Measurements from ENCODE around the gene WDR90. TPM values are rescaled to one million over a fixed set of nuclear protein-coding genes. Genes with fewer than 3 reads are reported as not detected.
A peak's percentile ranks its signal among the peaks of the same experiment; 100 is the strongest.

Gene WDR90
- total and polyA plus RNA-seq, 2 of the 13 experiments (the other 11 are each of a cell fraction or from before 2014, with no cell fraction given), result 14.9 to 28.9 TPM

DNA sequence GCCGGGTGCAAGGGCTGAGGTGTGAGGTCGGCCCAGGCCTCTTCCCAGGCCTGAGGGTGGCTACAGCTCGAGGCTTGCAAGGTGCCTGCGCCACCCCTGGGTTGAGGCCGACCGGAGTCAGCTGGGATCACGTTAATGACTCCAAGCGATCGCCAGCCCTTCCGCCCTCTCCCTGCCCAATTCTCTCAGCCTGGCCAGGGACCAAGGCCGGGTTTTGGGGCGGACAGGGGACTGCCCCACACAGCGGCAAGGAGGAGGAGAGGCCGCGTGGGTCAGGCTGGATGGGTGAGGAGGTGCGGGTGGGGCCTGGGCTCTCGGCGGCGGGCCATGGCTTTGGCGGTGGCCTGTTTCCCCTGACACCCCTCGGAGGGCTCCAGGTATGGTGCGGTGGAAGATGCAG is 44.2 kb downstream of the WDR90 start (continued):
- TF ChIP-seq TFDP1 (CRISPR knock-in tag; IDR thresholded peaks at IDR 0.05; ENCODE audit: borderline replicate concordance), result no peak
- no peak for TF ChIP-seq SMARCC2 (IDR thresholded peaks at IDR 0.05)
- no peak for TF ChIP-seq ZNF775 (CRISPR knock-in tag; IDR thresholded peaks at IDR 0.05; ENCODE audit: borderline replicate concordance)

DNA sequence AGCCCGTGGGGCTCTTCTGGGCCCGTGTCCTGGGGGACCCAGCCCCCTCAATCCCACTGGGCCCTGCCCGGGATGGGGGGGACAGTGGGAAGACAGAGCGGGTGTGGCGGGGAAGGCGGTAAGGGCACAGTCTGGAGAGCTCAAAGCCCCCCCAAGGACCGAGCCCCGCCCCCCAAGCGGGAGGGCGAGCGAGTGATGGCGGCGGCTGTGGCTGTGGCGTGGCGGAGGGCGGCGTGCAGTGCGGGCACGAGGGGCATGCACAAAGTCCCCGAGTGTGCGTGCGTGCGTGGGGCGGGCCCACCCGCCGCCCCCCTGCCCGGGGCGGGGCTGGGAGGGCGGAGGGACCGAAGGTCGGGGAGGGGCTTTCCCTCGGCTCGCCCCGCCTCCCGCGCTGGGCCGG is 44.6 kb downstream of the WDR90 start:
- intact Hi-C loops (cut with micrococcal nuclease; ENCODE audit: unreplicated experiment) (no loop called here), in situ Hi-C loops (cut with HindIII; ENCODE audit: extremely low pct_ligation_motif_present, low pct_unique_long_range_greater_than_20kb) (no loop called here)
- CTCF ChIA-PET (ENCODE audit: low intra/inter-chr PET ratio, low total read pairs), result no interaction called here
- H3K27me3 ChIP-seq (ENCODE audit: control insufficient read depth in 1 of 2, insufficient read depth in 2 of 2, low read length in 2 of 2), result peaks cover 7 to 34% of the 10 kb centered on the region in 2 experiments
- H3K79me2 ChIP-seq (ENCODE audit: insufficient read depth, low read length), result peaks cover 2% of the 10 kb centered on the region
- H3K9ac ChIP-seq (ENCODE audit: insufficient read depth, low read depth, low read length), result no peak overlapping the region
- WGBS (ENCODE audit: low lambda C conversion rate), result 38% methylated on average over 6 of the region's 37 CpGs
- H2AFZ ChIP-seq (ENCODE audit: low read length), result no peak overlapping the region
- H3K4me1 ChIP-seq (ENCODE audit: insufficient read depth, low read length), result peaks cover 23% of the 10 kb centered on the region
- H3K9me3 ChIP-seq (ENCODE audit: low read length), result no peaks in the 10 kb centered on the region
- no peaks in the 10 kb centered on the region for H3K36me3 ChIP-seq (replicated peaks in 1 of 2; ENCODE audit: control insufficient read depth in 1 of 2, insufficient read depth in 2 of 2, low read length in 2 of 2)
- BruUV-seq (replicated peaks), result no TSS peak
- ATAC-seq (no peak), DNase-seq (ENCODE audit: low spot score) (no peak), FAIRE-seq (no peak)
- peak overlapping the region in 2 of 3 experiments; percentile 20 to 69; a peak in 3 of 6 replicates for H3K4me3 ChIP-seq (replicated peaks in 1 of 3; ENCODE audit: insufficient read depth in 1 of 3, low read depth in 2 of 3, low read length in 3 of 3)
- H4K20me1 ChIP-seq (ENCODE audit: insufficient read depth, low read length), result no peaks in the 10 kb centered on the region
- TF ChIP-seq RBFOX2 (IDR thresholded peaks at IDR 0.05; ENCODE audit: low read depth, low read length), result 0 out of 2 replicates have a peak, but pooled peaks have one; percentile 16
- TF ChIP-seq, protein P1, sequence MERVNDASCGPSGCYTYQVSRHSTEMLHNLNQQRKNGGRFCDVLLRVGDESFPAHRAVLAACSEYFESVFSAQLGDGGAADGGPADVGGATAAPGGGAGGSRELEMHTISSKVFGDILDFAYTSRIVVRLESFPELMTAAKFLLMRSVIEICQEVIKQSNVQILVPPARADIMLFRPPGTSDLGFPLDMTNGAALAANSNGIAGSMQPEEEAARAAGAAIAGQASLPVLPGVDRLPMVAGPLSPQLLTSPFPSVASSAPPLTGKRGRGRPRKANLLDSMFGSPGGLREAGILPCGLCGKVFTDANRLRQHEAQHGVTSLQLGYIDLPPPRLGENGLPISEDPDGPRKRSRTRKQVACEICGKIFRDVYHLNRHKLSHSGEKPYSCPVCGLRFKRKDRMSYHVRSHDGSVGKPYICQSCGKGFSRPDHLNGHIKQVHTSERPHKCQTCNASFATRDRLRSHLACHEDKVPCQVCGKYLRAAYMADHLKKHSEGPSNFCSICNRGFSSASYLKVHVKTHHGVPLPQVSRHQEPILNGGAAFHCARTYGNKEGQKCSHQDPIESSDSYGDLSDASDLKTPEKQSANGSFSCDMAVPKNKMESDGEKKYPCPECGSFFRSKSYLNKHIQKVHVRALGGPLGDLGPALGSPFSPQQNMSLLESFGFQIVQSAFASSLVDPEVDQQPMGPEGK (CRISPR knock-in tag; IDR thresholded peaks at IDR 0.05), result 0 out of 2 replicates have a peak, but pooled peaks have one; percentile 18
- TF ChIP-seq AGO2 (optimal IDR thresholded peaks at IDR 0.05; ENCODE audit: low read depth, low read length), result peak; percentile 40
- TF ChIP-seq CCDC6 (CRISPR knock-in tag; IDR thresholded peaks at IDR 0.05), result no peak
- 0 out of 2 replicates have a peak, but pooled peaks have one; percentile 9 for TF ChIP-seq MYC (CRISPR knock-in tag; IDR thresholded peaks at IDR 0.05; ENCODE audit: borderline replicate concordance)
- TF ChIP-seq, protein P2, sequence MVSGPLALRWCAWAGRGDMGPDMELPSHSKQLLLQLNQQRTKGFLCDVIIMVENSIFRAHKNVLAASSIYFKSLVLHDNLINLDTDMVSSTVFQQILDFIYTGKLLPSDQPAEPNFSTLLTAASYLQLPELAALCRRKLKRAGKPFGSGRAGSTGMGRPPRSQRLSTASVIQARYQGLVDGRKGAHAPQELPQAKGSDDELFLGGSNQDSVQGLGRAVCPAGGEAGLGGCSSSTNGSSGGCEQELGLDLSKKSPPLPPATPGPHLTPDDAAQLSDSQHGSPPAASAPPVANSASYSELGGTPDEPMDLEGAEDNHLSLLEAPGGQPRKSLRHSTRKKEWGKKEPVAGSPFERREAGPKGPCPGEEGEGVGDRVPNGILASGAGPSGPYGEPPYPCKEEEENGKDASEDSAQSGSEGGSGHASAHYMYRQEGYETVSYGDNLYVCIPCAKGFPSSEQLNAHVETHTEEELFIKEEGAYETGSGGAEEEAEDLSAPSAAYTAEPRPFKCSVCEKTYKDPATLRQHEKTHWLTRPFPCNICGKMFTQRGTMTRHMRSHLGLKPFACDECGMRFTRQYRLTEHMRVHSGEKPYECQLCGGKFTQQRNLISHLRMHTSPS (CRISPR knock-in tag; IDR thresholded peaks at IDR 0.05; ENCODE audit: low read depth), result 0 out of 2 replicates have a peak, but pooled peaks have one; percentile 6
- TF ChIP-seq SCMH1 (CRISPR knock-in tag; IDR thresholded peaks at IDR 0.05; ENCODE audit: borderline replicate concordance), result no peak
- peak overlapping the region; percentile 84 for H3K4me2 ChIP-seq (ENCODE audit: low read depth, low read length)
- POLR2A ChIA-PET, result interaction anchor here (3.4 kb wide), 1 partner anchor 27 kb away, joined by 21 read pairs; the partner anchor contains the start of gene ANTKMT
- no peak overlapping the region for H3K27ac ChIP-seq (ENCODE audit: extremely low read length, insufficient read depth, low read length)
